HL-60 (cell line): ENCODE results near the gene PLAGL1.

Source experiments
- DNase-seq, 2 experiments: peaks; one replicate each; pipeline ENCODE4 v3.0.0-alpha.2; 2010 to 2020; ENCODE audit warnings: low read depth in 1 of 2, low spot score in 1 of 2
- H3K27ac ChIP-seq: fragments of 250-450 bp; sonication (Bioruptor Pico); replicated peaks from 2 replicates; pipeline ENCODE4 v1.5.1; 2020; ENCODE audit warnings: mild to moderate bottlenecking, moderate library complexity
- H3K27me3 ChIP-seq: fragments of 250-450 bp; sonication (Bioruptor Pico); 2 replicates; pipeline ENCODE4 v1.5.1; 2021; ENCODE audit warnings: mild to moderate bottlenecking, moderate library complexity; ENCODE audit not compliant: insufficient read depth, poor library complexity, severe bottlenecking
- H3K4me3 ChIP-seq: replicated peaks from 2 replicates; pipeline ENCODE4 v1.5.1; 2011; ENCODE audit warnings: mild to moderate bottlenecking, control low read depth, low read length; ENCODE audit not compliant: insufficient read depth
- CTCF ChIP-seq: IDR thresholded peaks from one replicate; pipeline ENCODE4 v1.5.1; 2011; ENCODE audit warnings: low read length, control low read depth, inconsistent platforms; ENCODE audit not compliant: insufficient read depth
- GABPA ChIP-seq: IDR thresholded peaks from 2 replicates; pipeline ENCODE4 v1.6.1; 2012; ENCODE audit warnings: low read depth
- POLR2AphosphoS5 ChIP-seq: IDR thresholded peaks from 2 replicates; pipeline ENCODE4 v1.6.1; 2012; ENCODE audit warnings: low read depth
- REST ChIP-seq: IDR thresholded peaks from 2 replicates; pipeline ENCODE4 v1.6.1; 2012; ENCODE audit warnings: low read depth; ENCODE audit not compliant: insufficient replicate concordance
- SPI1 ChIP-seq: IDR thresholded peaks from 2 replicates; pipeline ENCODE4 v1.6.1; 2012; ENCODE audit warnings: low read depth, mild to moderate bottlenecking, borderline replicate concordance

PLAGL1 gene

GRCh38 chr6:143936778-143937667 is 71.0 kb downstream of the PLAGL1 start:
- H3K27ac ChIP-seq, result no peak overlapping the region
- TF ChIP-seq REST (no peak), GABPA (no peak), CTCF (no peak), POLR2AphosphoS5 (no peak), SPI1 (no peak)
- H3K27me3 ChIP-seq, result no peaks in the 10 kb centered on the region

GRCh38 chr6:143936347-143936746 is 71.7 kb downstream of the PLAGL1 start:
- TF ChIP-seq REST, result no peak
- no peak for TF ChIP-seq GABPA
- TF ChIP-seq POLR2AphosphoS5, result no peak
- TF ChIP-seq SPI1, result no peak
- no peak overlapping the region for H3K27ac ChIP-seq
- no peak overlapping the region for H3K4me3 ChIP-seq
- DNase-seq, result no peak
- no peaks in the 10 kb centered on the region for H3K27me3 ChIP-seq

More at GRCh38 chr6:143936778-143937667, 71.0 kb downstream of the PLAGL1 start:
- DNase-seq, result no peak
- no peak overlapping the region for H3K4me3 ChIP-seq

- Histone ChIP-seq H3K27ac (no peak overlapping the region), H3K4me3 (no peak overlapping the region), H3K27me3 (no peaks in the 10 kb centered on the region)
- no peak for DNase-seq
- TF ChIP-seq POLR2AphosphoS5, result no peak
- no peak for TF ChIP-seq REST
- no peak for TF ChIP-seq GABPA
- TF ChIP-seq CTCF, result no peak
These were observed 73.2 kb downstream of the PLAGL1 start for GRCh38 chr6:143934867-143935266.
